ENCODE measurements around the gene HECW1. TPM values are rescaled to one million over a fixed set of nuclear protein-coding genes. Genes with fewer than 3 reads are reported as not detected.

The HECW1 gene
- total and polyA plus RNA-seq, 10 of the 15 experiments (the other 5 are each of a cell fraction or from before 2014, with no cell fraction given): under 0.01 to 0.31 (median 0.04) TPM; not detected in 3

- TF ChIP-seq MYC (IDR thresholded peaks at IDR 0.05; ENCODE audit: insufficient read depth, insufficient read length, insufficient replicate concordance, low read length, severe bottlenecking): no peak
- TF ChIP-seq ZSCAN29 (IDR thresholded peaks at IDR 0.05): no peak
- TF ChIP-seq KDM1A (IDR thresholded peaks at IDR 0.05; ENCODE audit: borderline replicate concordance): no peak
- no peak for TF ChIP-seq CREM (IDR thresholded peaks at IDR 0.05; ENCODE audit: low read depth)
- TF ChIP-seq EP300 (IDR thresholded peaks at IDR 0.05; ENCODE audit: borderline replicate concordance in 1 of 2, control insufficient read depth in 1 of 2, low read depth in 2 of 2, low read length in 2 of 2): no peak
- TF ChIP-seq ZNF217 (IDR thresholded peaks at IDR 0.05): no peak
Measured at GRCh38 chr7:43295429-43295828, 183.0 kb downstream of the HECW1 start (continued).

- no peaks in the 10 kb centered on the region for H3K9me3 ChIP-seq (replicated peaks; ENCODE audit: control insufficient read depth, insufficient read depth, low read length)
- in situ Hi-C loops (cut with MboI): no loop called here
Measured at GRCh38 chr7:43296306-43296705, 183.9 kb downstream of the HECW1 start.

More at GRCh38 chr7:43296306-43296705, 183.9 kb downstream of the HECW1 start:
- no peaks in the 10 kb centered on the region for H3K36me3 ChIP-seq (ENCODE audit: control insufficient read depth in 2 of 2, insufficient read depth in 2 of 2, low read length in 1 of 2)
- RAD21 ChIA-PET (ENCODE audit: unreplicated experiment): no interaction called here
- no peak overlapping the region for H3K27ac ChIP-seq (ENCODE audit: control insufficient read depth, insufficient read depth)
- POLR2A ChIA-PET: no interaction called here
- TF ChIP-seq CTCF (IDR thresholded peaks at IDR 0.05 in 2 of 3, conservative IDR thresholded peaks at IDR 0.05 in 1 of 3; ENCODE audit: control insufficient read depth in 2 of 3, extremely low read depth in 1 of 3, insufficient read depth in 1 of 3, low read depth in 3 of 3, low read length in 3 of 3) (0 out of 6 replicates have a peak, but pooled peaks of 2 of the 3 experiments have one; percentile 4 to 6), SMC3 (IDR thresholded peaks at IDR 0.05; ENCODE audit: borderline replicate concordance, low read length) (no peak)
- no peak overlapping the region for H3K9ac ChIP-seq (ENCODE audit: control insufficient read depth, insufficient read depth, low read length)
- H3K4me1 ChIP-seq (ENCODE audit: control insufficient read depth, insufficient read depth, low read length): no peaks in the 10 kb centered on the region
- CTCF ChIA-PET: no interaction called here
- H3K4me2 ChIP-seq (ENCODE audit: control insufficient read depth, insufficient read depth): no peak overlapping the region
- H3K79me2 ChIP-seq (ENCODE audit: control insufficient read depth, insufficient read depth, low read length): no peaks in the 10 kb centered on the region
- no peak for ATAC-seq
- no peak overlapping the region for H3K4me3 ChIP-seq
- intact Hi-C loops (cut with micrococcal nuclease; ENCODE audit: unreplicated experiment): no loop called here
- 43% methylated on average over 6 of the region's 6 CpGs for WGBS (ENCODE audit: insufficient coverage, insufficient replicate concordance, low lambda C conversion rate, missing lambda C conversion rate)
- H4K20me1 ChIP-seq (ENCODE audit: control insufficient read depth, insufficient read depth): no peaks in the 10 kb centered on the region
- FAIRE-seq: no peak
- peaks cover 1 to 3% of the 10 kb centered on the region in 2 experiments; a peak in 1 of 4 replicates for H3K27me3 ChIP-seq (replicated peaks in 1 of 2; ENCODE audit: control insufficient read depth in 2 of 2, insufficient read depth in 2 of 2, low read length in 1 of 2)
- SMC1A ChIA-PET (ENCODE audit: uncharacterized antibody, unreplicated experiment): interaction anchor here (0.7 to 3.6 kb wide), 3 partner anchors 9 to 569 kb away, joined by 3 to 17 read pairs (median 4); no protein-coding TSS in a partner anchor
- no TSS peak for BruUV-seq (replicated peaks)
- no peak overlapping the region for H2AFZ ChIP-seq (ENCODE audit: control insufficient read depth, low read depth, low read length)
- DNase-seq (ENCODE audit: low read depth, low spot score): no peak

All from GM12878 (cell line).